ENCODE results near the gene WNT7A.

The WNT7A gene

GRCh38 chr3:13844911-13845310 lies 35.0 kb downstream of the WNT7A start:
- no peak for DNase-seq

- no peak for DNase-seq
These were observed 35.6 kb downstream of the WNT7A start for GRCh38 chr3:13844286-13844685.

GRCh38 chr3:13843351-13843750 lies 36.5 kb downstream of the WNT7A start:
- DNase-seq: no peak

GRCh38 chr3:13842226-13842625 lies 37.6 kb downstream of the WNT7A start:
- DNase-seq: no peak

- DNase-seq: no peak
These were observed 38.0 kb downstream of the WNT7A start for GRCh38 chr3:13841826-13842225.

GRCh38 chr3:13841141-13841540 lies 38.7 kb downstream of the WNT7A start:
- no peak for DNase-seq

- DNase-seq: no peak
These were observed 39.4 kb downstream of the WNT7A start for GRCh38 chr3:13840456-13840855.

GRCh38 chr3:13839726-13840340 lies 40.0 kb downstream of the WNT7A start:
- DNase-seq: no peak

- DNase-seq: no peak
These were observed 40.6 kb downstream of the WNT7A start for GRCh38 chr3:13839253-13839652.

- no peak for DNase-seq
These were observed 41.5 kb downstream of the WNT7A start for GRCh38 chr3:13838421-13838820.

- DNase-seq: no peak
These were observed 42.1 kb downstream of the WNT7A start for GRCh38 chr3:13837751-13838150.

- DNase-seq: no peak
These were observed 42.9 kb downstream of the WNT7A start for GRCh38 chr3:13836658-13837587.

- DNase-seq: no peak
These were observed 44.6 kb downstream of the WNT7A start for GRCh38 chr3:13835246-13835645.

- no peak for DNase-seq
These were observed 45.4 kb downstream of the WNT7A start for GRCh38 chr3:13834258-13835035.

- DNase-seq: no peak
These were observed 46.2 kb downstream of the WNT7A start for GRCh38 chr3:13833506-13834257.

GRCh38 chr3:13832130-13832529 lies 47.7 kb downstream of the WNT7A start:
- DNase-seq: no peak

- DNase-seq: no peak
These were observed 48.4 kb downstream of the WNT7A start for GRCh38 chr3:13831386-13831996.

GRCh38 chr3:13829311-13829710 lies 50.6 kb downstream of the WNT7A start:
- no peak for DNase-seq

GRCh38 chr3:13828501-13829265 lies 51.2 kb downstream of the WNT7A start:
- DNase-seq: no peak

GRCh38 chr3:13827699-13828098 lies 52.2 kb downstream of the WNT7A start:
- no peak for DNase-seq

- DNase-seq: no peak
These were observed 52.6 kb downstream of the WNT7A start for GRCh38 chr3:13827256-13827655.

GRCh38 chr3:13826672-13827071 lies 53.2 kb downstream of the WNT7A start:
- no peak for DNase-seq

Measured in activated CD4-positive, alpha-beta T cell treated with anti-CD3 and anti-CD28 coated beads, Interleukin-2, Interleukin-6, amounts not matched to agents 100 ng/mL and 50 ng/mL, durations not matched to agents 16 hours and 8 hours (primary cell).